Prostate gland (tissue), 2 donors: ENCODE measurements around the gene ITGB7.

Experiments
- POLR2A ChIP-seq: fragments of 450-650 bp; IDR thresholded peaks from one replicate; pipeline ENCODE4 v1.6.1; 2016; ENCODE audit warnings: antibody characterized with exemption, mild to moderate bottlenecking
- POLR2AphosphoS5 ChIP-seq: sonication (generic); formaldehyde crosslinking; IDR thresholded peaks from one replicate; pipeline ENCODE4 v1.6.1; 2017; ENCODE audit warnings: antibody characterized with exemption
- TF ChIP-seq, protein P1 (sequence below), 4 experiments: fragments of 200-600 bp in 2 of 4; fragments of 450-650 bp in 2 of 4; sonication (generic) in 2 of 4; IDR thresholded peaks; 1 replicate in 3 of 4; 2 replicates in 1 of 4; pipeline ENCODE4 v1.5.1; 2016 to 2019; ENCODE audit warnings: antibody characterized with exemption in 4 of 4, mild to moderate bottlenecking in 2 of 4, moderate library complexity in 2 of 4

- TF ChIP-seq POLR2A (no peak), POLR2AphosphoS5 (no peak)
- TF ChIP-seq, protein P1, sequence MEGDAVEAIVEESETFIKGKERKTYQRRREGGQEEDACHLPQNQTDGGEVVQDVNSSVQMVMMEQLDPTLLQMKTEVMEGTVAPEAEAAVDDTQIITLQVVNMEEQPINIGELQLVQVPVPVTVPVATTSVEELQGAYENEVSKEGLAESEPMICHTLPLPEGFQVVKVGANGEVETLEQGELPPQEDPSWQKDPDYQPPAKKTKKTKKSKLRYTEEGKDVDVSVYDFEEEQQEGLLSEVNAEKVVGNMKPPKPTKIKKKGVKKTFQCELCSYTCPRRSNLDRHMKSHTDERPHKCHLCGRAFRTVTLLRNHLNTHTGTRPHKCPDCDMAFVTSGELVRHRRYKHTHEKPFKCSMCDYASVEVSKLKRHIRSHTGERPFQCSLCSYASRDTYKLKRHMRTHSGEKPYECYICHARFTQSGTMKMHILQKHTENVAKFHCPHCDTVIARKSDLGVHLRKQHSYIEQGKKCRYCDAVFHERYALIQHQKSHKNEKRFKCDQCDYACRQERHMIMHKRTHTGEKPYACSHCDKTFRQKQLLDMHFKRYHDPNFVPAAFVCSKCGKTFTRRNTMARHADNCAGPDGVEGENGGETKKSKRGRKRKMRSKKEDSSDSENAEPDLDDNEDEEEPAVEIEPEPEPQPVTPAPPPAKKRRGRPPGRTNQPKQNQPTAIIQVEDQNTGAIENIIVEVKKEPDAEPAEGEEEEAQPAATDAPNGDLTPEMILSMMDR (IDR thresholded peaks at IDR 0.05) = no peak
These were observed 11.7 kb upstream of the ITGB7 start for GRCh38 chr12:53218551-53219291.
